Thymus (tissue), 11 donors: ENCODE data around the gene NSUN5. TPM values are rescaled to one million over a fixed set of nuclear protein-coding genes. Genes with fewer than 3 reads are reported as not detected.

Source experiments
- DNase-seq, 9 donors: peaks; one replicate each; pipeline ENCODE4 v3.0.0-alpha.2; 2013; ENCODE audit warnings: low spot score in 9 of 9, low read depth in 6 of 9, missing footprints in 1 of 9
- H3K27ac ChIP-seq, 2 donors: one replicate each; pipeline ENCODE4 v1.5.1; 2013; ENCODE audit warnings: control low read depth in 1 of 2, low read depth in 1 of 2, low read length in 1 of 2, mild to moderate bottlenecking in 1 of 2, moderate library complexity in 1 of 2
- H3K27me3 ChIP-seq, 2 donors: one replicate each; pipeline ENCODE4 v1.5.1; 2013; ENCODE audit warnings: low read length in 1 of 2; ENCODE audit not compliant: control insufficient read depth in 2 of 2, insufficient read depth in 1 of 2
- H3K36me3 ChIP-seq, 2 donors: one replicate each; pipeline ENCODE4 v1.5.1; 2013; ENCODE audit warnings: low read length in 1 of 2, mild to moderate bottlenecking in 1 of 2, moderate library complexity in 1 of 2; ENCODE audit not compliant: control insufficient read depth in 2 of 2, insufficient read depth in 2 of 2
- H3K4me1 ChIP-seq, 2 donors: one replicate each; pipeline ENCODE4 v1.5.1; 2013; ENCODE audit warnings: low read length in 2 of 2; ENCODE audit not compliant: control insufficient read depth in 2 of 2, insufficient read depth in 2 of 2
- H3K4me3 ChIP-seq, 2 donors: one replicate each; pipeline ENCODE4 v1.5.1; 2013; ENCODE audit warnings: low read length in 2 of 2, control low read depth in 1 of 2, mild to moderate bottlenecking in 1 of 2
- H3K9me3 ChIP-seq, 2 donors: one replicate each; pipeline ENCODE4 v1.5.1; 2013; ENCODE audit warnings: low read length in 1 of 2, mild to moderate bottlenecking in 1 of 2; ENCODE audit not compliant: control insufficient read depth in 2 of 2, insufficient read depth in 1 of 2
- WGBS: extraction: QIAGEN DNeasy Blood & Tissue Kit; methylation state at CpG from one replicate; pipeline ENCODE4 v1.1.7; 2013; 5-methylcytosine and 5-hydroxymethylcytosine counted together
- polyA plus RNA-seq: library from polyadenylated mRNA; stranded (reverse); fragments of 200-250 nt; gene quantifications from one replicate; pipeline ENCODE4 v1.2.3, GENCODE V29; 2013
- total RNA-seq: library from RNA; stranded (reverse); fragments of 120-200 nt; gene quantifications from one replicate; pipeline ENCODE4 v1.2.4, GENCODE V29; 2013
- donor health status: healthy.

The NSUN5 gene
- total and polyA plus RNA-seq, 2 donors, result 28.9 to 42.1 TPM

DNA sequence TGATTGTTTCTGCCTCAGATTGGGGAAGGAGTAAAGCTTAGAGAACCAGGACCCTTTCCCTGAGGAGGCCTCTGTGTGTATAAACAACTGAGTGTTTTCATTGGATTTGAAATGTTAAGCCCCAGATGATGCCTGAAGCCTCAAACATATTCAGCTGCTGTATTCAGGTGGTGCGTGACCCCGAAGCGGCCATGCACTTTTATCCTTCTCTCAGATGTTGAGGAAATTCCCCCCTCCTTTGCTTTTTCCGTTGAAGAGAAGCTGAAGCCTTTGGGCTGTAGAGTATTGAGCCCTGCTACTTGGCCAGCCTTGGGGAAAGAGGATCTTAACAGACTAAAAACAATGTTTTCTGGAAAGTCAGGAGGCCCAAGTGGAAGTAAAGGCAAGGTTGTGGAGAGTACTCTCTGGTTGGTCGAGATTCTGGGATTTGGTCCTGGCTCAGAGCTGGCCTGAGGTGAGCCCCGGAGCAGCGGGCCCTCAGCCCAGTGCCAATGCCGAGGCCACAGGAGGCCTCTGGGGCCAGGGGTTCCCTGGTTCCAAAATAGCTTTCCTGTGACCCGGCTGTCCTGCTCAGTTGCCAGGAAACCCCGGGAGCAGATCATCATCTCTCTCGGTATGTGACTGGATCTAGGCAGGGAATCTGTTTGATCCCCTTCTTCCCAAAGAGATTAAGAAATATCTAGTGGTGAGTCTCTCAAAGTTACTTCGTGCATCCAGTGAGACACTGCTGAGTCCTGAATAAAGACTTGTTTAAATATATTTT is 41.9 kb upstream of the NSUN5 start:
- peak in 1 of 9 donors; percentile 23 for DNase-seq
- H3K36me3 ChIP-seq, result no peaks in the 10 kb centered on the region
- H3K4me3 ChIP-seq, result no peak overlapping the region
- H3K9me3 ChIP-seq, result peaks cover 1 to 18% of the 10 kb centered on the region in 2 donors
- no peaks in the 10 kb centered on the region for H3K27me3 ChIP-seq
- H3K4me1 ChIP-seq, result peaks cover 0 to 21% of the 10 kb centered on the region in 2 donors
- WGBS, result 91% methylated on average over 12 of the region's 12 CpGs
- H3K27ac ChIP-seq, result peak overlapping the region in 1 of 2 donors; percentile 72

DNA sequence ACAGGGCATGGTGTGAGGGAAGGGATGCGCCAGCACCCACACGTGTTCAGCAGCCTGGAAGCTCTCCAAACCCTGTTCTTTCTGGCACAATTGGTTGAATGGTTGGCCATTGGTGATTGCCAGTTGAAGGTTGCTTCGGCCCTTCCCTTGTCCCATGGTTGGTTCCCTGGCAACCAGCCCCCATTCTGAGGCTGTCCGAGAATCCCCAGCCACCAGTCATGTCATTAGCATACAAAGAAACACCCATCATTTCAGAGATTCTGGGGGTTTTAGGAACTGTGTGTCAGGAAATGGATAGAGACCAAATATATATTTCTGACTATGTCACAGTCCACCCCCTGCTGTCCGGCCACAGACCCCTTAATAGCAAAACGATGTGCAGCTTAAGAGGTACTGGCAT is 41.1 kb upstream of the NSUN5 start:
- Histone ChIP-seq H3K9me3 (peaks cover 1 to 18% of the 10 kb centered on the region in 2 donors), H3K27me3 (no peaks in the 10 kb centered on the region), H3K4me1 (peaks cover 0 to 25% of the 10 kb centered on the region in 2 donors), H3K36me3 (no peaks in the 10 kb centered on the region), H3K4me3 (no peak overlapping the region), H3K27ac (peak overlapping the region in 1 of 2 donors; percentile 60)
- 91% methylated on average over 6 of the region's 6 CpGs for WGBS
- no peak for DNase-seq

DNA sequence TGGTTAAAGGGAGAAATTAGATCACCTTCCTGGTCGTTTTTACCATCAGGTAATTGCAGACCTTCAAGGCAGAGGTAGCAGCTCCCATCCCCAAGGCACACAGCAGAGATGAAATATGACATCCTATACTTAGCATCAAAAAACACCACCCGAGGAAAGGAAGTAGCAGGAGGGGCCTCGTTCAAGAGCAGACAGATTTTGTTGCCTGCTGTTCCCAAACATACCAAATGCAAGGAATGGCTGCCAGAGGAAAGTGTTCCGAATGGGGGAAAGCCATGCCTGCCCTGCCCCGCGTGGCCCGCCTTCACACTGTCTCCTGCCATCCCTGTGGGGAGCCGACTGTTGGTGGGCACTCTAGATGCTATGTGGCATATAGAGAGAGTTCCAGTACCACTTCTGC is 37.3 kb upstream of the NSUN5 start:
- H3K9me3 ChIP-seq, result no peaks in the 10 kb centered on the region
- H3K27ac ChIP-seq, result no peak overlapping the region
- H3K4me3 ChIP-seq, result no peak overlapping the region
- H3K27me3 ChIP-seq, result peaks cover 0 to 2% of the 10 kb centered on the region in 2 donors
- 53% methylated on average over 8 of the region's 8 CpGs for WGBS
- H3K4me1 ChIP-seq, result peaks cover 0 to 30% of the 10 kb centered on the region in 2 donors
- peak in 1 of 9 donors; percentile 32 for DNase-seq
- H3K36me3 ChIP-seq, result no peaks in the 10 kb centered on the region

DNA sequence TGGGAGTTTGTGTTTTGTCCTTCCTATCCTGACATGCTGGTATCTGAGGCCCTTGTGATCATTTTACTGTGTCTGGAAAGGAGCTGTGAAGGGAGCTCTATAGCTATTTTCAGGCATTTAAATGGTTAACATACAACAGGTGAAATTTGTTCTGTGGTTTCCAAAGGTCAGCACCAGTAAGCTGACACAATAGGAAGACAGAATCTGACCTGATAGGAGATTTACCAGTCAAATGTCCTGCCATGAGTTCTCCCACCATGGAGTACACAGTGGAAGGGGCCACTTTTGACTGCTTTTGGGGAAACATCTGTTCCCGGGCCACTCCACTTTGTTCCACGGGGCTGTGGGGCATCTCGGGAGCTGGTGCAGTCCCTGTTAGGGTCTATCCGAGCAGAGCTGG is 36.9 kb upstream of the NSUN5 start:
- Histone ChIP-seq H3K36me3 (no peaks in the 10 kb centered on the region), H3K4me3 (no peak overlapping the region), H3K9me3 (no peaks in the 10 kb centered on the region), H3K27me3 (peaks cover 0 to 2% of the 10 kb centered on the region in 2 donors), H3K27ac (no peak overlapping the region), H3K4me1 (peaks cover 0 to 28% of the 10 kb centered on the region in 2 donors)
- DNase-seq, result no peak
- WGBS, result 61% methylated on average over 4 of the region's 4 CpGs

DNA sequence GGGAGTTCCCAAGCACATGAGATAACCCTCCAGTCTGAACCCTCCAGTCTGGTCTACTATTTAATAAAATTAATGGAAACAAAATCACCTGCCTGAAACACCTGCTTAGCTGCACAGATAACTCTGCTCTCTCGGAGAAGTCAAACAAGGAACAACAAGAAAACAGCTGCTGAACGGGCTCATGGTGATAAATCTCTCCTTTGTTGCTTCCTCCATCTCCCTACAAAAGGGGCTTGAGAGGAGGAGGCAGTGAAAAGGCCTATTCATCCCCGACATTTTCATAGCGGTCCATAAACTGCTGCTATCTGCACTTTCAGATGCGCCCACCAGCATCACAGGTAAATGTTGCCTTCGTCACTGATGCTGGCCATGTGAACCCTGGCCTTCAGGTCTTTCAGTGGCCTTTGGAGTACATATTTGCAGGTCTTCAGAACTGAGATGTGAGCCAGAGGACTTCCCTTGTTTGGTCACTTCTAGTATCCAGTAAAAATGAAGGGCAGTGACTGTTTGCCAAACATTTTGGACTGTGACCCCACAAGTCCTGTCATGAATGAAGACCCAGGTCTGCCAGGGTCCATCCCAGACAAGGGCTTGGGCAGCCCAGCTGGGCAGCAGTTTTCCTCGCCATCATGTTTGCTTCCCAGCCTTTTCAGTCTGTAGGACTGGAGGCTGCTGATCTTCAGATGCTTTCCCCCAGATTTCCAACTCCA is 35.2 kb upstream of the NSUN5 start:
- H3K4me1 ChIP-seq, result peaks cover 0 to 19% of the 10 kb centered on the region in 2 donors
- H3K9me3 ChIP-seq, result no peaks in the 10 kb centered on the region
- H3K27me3 ChIP-seq, result peaks cover 0 to 2% of the 10 kb centered on the region in 2 donors
- peak overlapping the region in 1 of 2 donors; percentile 43 for H3K27ac ChIP-seq
- no peaks in the 10 kb centered on the region for H3K36me3 ChIP-seq
- DNase-seq, result no peak
- WGBS, result 84% methylated on average over 7 of the region's 7 CpGs
- no peak overlapping the region for H3K4me3 ChIP-seq

DNA sequence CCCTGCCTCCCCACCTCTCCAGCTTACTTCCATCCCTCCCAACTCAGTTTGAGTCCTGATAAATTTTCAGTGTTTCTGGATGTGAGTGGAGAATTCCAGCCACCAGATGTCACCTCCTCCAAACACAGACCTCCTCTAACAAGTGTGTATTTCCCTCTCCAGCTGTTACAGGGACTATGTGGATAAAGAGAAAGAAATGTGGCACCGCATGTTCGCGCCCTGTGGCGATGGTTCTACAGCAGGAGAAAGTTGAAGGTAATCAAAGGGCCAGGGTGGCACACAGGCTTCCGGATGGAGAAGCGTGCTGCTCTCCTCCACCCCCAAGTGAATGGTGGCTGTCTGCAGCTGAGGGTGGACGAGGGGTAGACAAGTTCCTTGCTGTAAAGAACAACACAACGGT is 34.0 kb upstream of the NSUN5 start:
- no peak for DNase-seq
- Histone ChIP-seq H3K36me3 (no peaks in the 10 kb centered on the region), H3K27ac (peak overlapping the region in 1 of 2 donors; percentile 0), H3K4me1 (peaks cover 0 to 19% of the 10 kb centered on the region in 2 donors), H3K4me3 (no peak overlapping the region), H3K27me3 (peaks cover 0 to 2% of the 10 kb centered on the region in 2 donors), H3K9me3 (no peaks in the 10 kb centered on the region)
- WGBS, result 93% methylated on average over 8 of the region's 8 CpGs

DNA sequence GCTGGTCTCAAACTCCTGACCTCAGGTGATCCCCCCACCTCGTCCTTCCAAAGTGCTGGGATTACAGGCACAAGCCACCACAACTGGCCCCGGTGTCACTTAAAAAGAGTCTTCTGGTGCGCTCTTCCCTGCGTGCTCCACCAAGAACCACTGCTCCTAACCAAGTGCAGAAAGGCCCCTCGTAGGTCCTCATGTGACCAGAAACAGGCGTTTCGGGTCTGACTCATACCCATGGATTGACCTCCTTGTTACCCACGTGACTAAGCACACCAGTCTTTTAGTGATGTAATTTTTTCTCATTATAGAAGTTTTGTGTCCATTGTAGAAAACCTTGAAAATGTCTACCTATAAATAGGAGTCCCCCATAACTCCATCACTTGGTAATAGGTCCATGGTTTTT is 33.3 kb upstream of the NSUN5 start:
- DNase-seq, result no peak
- Histone ChIP-seq H3K9me3 (no peaks in the 10 kb centered on the region), H3K4me1 (peaks cover 0 to 19% of the 10 kb centered on the region in 2 donors), H3K36me3 (no peaks in the 10 kb centered on the region), H3K4me3 (no peak overlapping the region), H3K27me3 (peaks cover 0 to 2% of the 10 kb centered on the region in 2 donors), H3K27ac (peak overlapping the region; percentile 13 to 15)
- WGBS, result 88% methylated on average over 8 of the region's 8 CpGs

DNA sequence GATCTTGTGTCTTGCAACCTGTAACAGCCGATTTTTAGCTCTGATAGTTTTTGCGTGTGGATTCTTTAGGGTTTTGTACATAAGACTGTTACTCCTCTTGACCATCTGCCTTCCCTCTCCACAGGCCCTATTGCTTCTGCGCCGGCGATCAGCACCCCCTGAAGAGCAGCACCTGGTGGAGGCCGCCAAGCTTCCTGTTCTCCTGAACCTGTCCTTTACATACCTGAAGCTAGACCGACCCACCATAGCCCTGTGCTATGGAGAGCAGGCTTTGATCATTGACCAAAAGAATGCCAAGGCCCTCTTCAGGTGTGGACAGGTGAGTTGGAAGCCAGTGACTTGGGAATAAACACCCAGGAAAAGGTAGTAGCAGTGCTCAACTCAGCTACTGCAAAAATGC is 31.9 kb upstream of the NSUN5 start:
- Histone ChIP-seq H3K9me3 (no peaks in the 10 kb centered on the region), H3K36me3 (no peaks in the 10 kb centered on the region), H3K27me3 (peaks cover 0 to 2% of the 10 kb centered on the region in 2 donors), H3K27ac (no peak overlapping the region), H3K4me1 (peaks cover 0 to 9% of the 10 kb centered on the region in 2 donors), H3K4me3 (no peak overlapping the region)
- WGBS, result 94% methylated on average over 7 of the region's 7 CpGs
- DNase-seq, result no peak

DNA sequence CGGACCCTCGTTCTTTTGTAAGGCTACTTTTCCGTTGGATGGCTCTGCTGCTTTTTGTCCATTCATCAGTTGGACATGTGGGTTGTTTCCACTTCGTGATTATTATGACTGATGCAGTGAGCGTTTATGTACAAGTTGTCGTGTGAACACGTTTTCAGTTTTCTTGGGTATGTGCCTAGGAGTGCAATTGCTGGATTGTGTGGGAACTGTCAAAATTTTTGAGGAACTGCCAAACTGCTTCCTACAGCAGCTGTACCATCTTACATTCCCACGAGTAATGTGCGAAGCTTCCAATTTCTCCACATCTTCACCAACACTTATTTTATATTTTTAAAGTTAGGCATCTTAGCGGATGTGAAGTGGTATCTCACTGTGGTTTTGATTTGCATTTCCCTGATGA is 29.7 kb upstream of the NSUN5 start:
- Histone ChIP-seq H3K4me3 (no peak overlapping the region), H3K4me1 (peaks cover 0 to 4% of the 10 kb centered on the region in 2 donors), H3K9me3 (no peaks in the 10 kb centered on the region), H3K27ac (no peak overlapping the region), H3K36me3 (no peaks in the 10 kb centered on the region), H3K27me3 (peaks cover 0 to 2% of the 10 kb centered on the region in 2 donors)
- 85% methylated on average over 10 of the region's 10 CpGs for WGBS
- DNase-seq, result no peak
